WI38 (cell line): ENCODE data around the gene TMED10.

ENCODE experiments used
- H3K4me3 ChIP-seq: 2 replicates; pipeline ENCODE4 v1.5.1; 2011; ENCODE audit warnings: low read depth, mild to moderate bottlenecking, control low read depth, low read length
- TF ChIP-seq, protein P1 (sequence below): IDR thresholded peaks from 2 replicates; pipeline ENCODE4 v1.5.1; 2012; ENCODE audit warnings: low read depth, mild to moderate bottlenecking, control low read depth, low read length

Gene TMED10

DNA sequence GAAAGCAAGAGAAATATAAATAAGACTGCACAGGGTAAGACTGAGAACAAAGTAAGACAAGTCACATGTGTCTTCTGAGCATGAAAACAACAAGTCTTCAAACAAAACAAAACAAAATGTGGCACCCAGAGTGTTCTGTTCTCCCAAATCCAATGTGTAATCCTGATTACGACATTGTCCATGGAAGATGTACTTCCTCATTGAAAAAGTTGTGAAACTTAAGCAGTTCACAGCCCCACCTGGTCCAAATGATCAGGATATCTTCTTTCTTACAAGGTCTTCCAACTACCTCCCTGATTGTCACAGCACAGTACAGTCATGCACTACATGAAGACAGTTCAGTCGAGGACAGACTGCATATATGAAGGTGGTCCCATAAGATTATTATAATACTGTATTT, 26.3 kb downstream of the TMED10 start:
- TF ChIP-seq, protein P1, sequence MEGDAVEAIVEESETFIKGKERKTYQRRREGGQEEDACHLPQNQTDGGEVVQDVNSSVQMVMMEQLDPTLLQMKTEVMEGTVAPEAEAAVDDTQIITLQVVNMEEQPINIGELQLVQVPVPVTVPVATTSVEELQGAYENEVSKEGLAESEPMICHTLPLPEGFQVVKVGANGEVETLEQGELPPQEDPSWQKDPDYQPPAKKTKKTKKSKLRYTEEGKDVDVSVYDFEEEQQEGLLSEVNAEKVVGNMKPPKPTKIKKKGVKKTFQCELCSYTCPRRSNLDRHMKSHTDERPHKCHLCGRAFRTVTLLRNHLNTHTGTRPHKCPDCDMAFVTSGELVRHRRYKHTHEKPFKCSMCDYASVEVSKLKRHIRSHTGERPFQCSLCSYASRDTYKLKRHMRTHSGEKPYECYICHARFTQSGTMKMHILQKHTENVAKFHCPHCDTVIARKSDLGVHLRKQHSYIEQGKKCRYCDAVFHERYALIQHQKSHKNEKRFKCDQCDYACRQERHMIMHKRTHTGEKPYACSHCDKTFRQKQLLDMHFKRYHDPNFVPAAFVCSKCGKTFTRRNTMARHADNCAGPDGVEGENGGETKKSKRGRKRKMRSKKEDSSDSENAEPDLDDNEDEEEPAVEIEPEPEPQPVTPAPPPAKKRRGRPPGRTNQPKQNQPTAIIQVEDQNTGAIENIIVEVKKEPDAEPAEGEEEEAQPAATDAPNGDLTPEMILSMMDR: no peak
- no peak overlapping the region for H3K4me3 ChIP-seq

DNA sequence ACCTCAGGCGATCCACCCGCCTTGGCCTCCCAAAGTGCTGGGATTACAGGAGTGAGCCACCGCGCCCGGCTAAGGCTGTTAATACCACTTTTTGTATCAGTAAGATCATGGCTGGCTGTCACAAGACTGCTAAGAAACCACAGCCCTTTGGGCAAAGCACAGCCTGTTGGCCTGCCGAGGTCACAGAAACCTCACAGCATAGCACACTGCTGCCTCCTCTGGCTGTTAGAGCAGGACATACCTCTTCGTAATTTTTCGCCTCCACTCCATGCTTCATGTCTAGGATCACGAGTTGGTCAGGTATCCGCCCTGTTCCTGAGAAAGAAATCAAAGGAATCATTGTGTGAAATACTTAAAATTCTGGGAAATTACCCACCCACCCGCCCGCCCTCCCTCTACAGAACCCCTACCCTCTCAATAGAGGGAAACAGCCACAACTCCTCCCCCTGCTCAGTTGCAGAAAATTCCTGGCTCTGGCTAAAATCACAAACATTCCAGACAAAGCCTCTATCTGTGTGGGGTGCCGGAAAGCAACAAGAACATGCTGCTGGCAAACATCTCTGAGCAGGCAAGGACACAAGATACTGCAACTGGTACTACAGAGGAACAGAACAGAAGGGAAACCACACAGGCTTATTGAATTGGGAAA, 28.9 kb downstream of the TMED10 start:
- TF ChIP-seq, protein P1: peak; percentile 31
- H3K4me3 ChIP-seq: no peak overlapping the region

DNA sequence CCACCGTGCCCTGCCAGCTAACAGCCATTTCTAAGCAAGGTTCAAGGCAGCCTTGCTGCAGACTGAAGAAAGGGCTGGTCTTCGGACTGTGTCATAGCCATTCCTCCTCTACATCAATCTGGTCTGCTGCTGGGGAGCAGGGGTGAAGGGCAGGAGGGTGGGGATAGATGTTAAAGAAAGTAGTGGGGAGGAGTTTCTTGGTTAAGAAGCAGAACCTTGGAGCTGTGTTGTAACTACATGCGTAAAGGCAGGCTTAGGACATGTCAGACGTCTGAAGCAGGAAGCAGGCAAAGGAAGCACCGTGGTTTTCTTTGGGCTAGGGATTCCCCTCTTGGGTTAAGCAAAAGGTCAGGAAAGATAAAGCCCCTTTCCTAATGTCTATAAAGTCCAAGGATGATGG, 31.5 kb downstream of the TMED10 start:
- TF ChIP-seq, protein P1: no peak
- no peak overlapping the region for H3K4me3 ChIP-seq

DNA sequence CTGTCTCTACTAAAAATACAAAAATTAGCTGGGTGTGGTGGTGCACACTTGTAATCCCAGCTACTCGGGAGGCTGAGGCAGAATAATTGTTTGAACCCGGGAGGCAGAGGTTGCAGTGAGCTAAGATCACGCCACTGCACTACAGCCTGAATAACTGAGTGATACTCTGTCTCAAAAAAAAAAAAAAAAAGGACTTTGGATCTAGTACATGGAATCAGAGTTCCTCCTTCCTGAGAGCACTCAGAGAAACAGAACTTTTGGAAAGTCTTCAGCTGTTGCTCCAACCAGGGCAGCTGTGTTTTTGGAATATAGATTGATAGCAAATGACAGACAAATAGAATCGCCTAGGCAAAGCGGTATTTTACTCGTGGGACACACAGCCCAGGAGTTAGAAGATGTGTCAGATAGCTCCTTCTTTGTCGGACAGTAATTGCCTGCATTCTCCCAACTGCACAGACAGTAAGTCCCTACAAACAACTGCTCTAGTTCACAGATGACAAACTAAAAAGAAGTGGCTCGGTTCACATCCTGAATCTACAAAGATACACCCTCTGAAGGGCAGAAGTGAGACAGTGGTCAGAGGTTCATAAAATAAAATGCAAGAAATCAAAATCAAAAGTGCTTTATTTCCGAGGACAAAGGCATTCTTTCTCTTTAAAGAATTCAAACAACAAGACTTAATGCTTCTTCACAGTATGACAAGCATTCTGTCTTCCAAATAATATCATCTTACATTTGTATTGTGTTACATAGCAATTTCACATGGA, 32.5 kb downstream of the TMED10 start:
- TF ChIP-seq, protein P1: no peak
- no peak overlapping the region for H3K4me3 ChIP-seq

DNA sequence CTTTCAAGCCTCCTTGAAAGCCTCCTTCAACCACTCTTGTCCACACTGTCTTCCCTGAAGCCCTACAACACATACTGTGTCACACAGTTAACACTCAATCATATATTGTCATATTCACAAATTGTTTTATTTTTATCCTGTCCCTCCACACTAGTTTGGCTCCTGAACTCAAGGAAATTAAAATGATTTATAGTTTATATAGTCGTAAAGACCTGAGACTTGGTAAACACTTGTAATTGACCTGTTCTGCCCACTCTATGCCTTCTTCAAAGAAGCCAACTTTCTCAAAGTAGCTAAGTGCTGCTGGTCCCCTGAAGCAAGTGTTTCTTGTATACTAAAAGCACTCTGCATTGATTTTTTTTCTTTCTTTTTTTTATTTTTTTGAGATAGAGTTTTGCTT, 33.9 kb downstream of the TMED10 start:
- H3K4me3 ChIP-seq: no peak overlapping the region
- TF ChIP-seq, protein P1: no peak

DNA sequence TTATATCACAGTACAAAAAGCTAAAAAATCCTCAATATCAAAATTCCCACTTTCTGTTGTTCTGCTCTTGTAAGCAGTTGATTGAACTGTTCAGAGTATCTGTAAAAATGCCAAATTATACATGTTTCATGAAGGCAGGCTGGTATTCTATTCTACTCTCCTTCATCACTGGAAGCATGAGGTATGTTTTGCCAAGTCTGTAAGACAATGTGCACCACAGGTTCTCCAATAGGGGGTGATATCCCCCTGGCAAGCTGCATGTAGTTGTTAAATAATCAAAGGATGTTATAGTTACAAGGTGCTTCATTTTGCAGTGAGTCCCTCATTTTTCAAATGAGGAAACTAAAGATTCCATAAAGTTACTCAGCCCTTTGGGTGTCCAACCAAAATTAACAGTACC, 34.4 kb downstream of the TMED10 start:
- TF ChIP-seq, protein P1: peak; percentile 30; the same call in 1 of the 2 replicates
- H3K4me3 ChIP-seq: no peak overlapping the region

DNA sequence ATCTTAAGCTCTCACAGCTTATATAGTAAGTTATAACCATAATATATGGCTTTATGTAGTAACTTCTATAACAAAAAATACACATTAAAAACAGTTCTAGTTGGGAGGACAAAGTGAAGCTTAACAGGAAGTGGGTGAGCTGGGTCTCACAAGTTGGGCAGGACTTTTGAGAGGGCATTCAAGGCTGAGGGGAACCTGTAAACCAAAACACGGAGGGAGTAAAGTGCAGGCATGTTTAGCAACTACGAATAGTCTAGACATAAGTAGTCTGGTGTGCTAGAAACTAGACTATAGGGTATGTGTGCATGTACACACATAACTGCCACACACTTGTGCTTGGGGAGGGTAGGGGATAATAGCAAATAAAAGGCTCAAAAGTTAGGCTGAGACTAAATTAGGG, 35.4 kb downstream of the TMED10 start:
- TF ChIP-seq, protein P1: no peak

More for the DNA sequence above, 35.4 kb downstream of the TMED10 start:
- H3K4me3 ChIP-seq: no peak overlapping the region
